HG03060 (cell line): ENCODE data around the gene AP2A2.
"Not testable (repeated sequence)": the region's sequence is repeated elsewhere in the genome, so short reads cannot be mapped to it uniquely, and the experiment has no call there.

Experiments
- ATAC-seq: cut with Tn5 transposase; IDR thresholded peaks from one replicate; pipeline ENCODE4 v1.9.1; 2021; ENCODE audit warnings: low read depth, moderate number of reproducible peaks; ENCODE audit not compliant: unreplicated experiment

The AP2A2 gene

GRCh38 chr11:952406-953385 lies 27.0 kb downstream of the AP2A2 start:
- ATAC-seq = no peak

GRCh38 chr11:953512-953911 lies 27.8 kb downstream of the AP2A2 start:
- ATAC-seq = no peak

GRCh38 chr11:954392-955153 lies 28.9 kb downstream of the AP2A2 start:
- no peak for ATAC-seq

GRCh38 chr11:955154-956063 lies 29.7 kb downstream of the AP2A2 start:
- no peak for ATAC-seq

- ATAC-seq = no peak
Observed at GRCh38 chr11:957212-957920, 31.7 kb downstream of the AP2A2 start.

GRCh38 chr11:958101-958500 lies 32.4 kb downstream of the AP2A2 start:
- no peak for ATAC-seq

GRCh38 chr11:959027-959426 lies 33.4 kb downstream of the AP2A2 start:
- ATAC-seq = no peak

GRCh38 chr11:959608-960007 lies 33.9 kb downstream of the AP2A2 start:
- ATAC-seq = no peak

GRCh38 chr11:961310-961920 lies 35.7 kb downstream of the AP2A2 start:
- not testable (repeated sequence) for ATAC-seq

- no peak for ATAC-seq
Observed at GRCh38 chr11:961921-962320, 36.3 kb downstream of the AP2A2 start.

- no peak for ATAC-seq
Observed at GRCh38 chr11:962688-963087, 37.0 kb downstream of the AP2A2 start.

- no peak for ATAC-seq
Observed at GRCh38 chr11:963852-964251, 38.2 kb downstream of the AP2A2 start.

- ATAC-seq = no peak
Observed at GRCh38 chr11:965206-965775, 39.6 kb downstream of the AP2A2 start.

- ATAC-seq = no peak
Observed at GRCh38 chr11:967995-968751, 42.5 kb downstream of the AP2A2 start.

GRCh38 chr11:968822-969221 lies 43.2 kb downstream of the AP2A2 start:
- ATAC-seq = no peak

GRCh38 chr11:969651-970205 lies 44.1 kb downstream of the AP2A2 start:
- no peak for ATAC-seq

GRCh38 chr11:970319-970871 lies 44.7 kb downstream of the AP2A2 start:
- no peak for ATAC-seq
